Measurements from ENCODE around the gene FSTL3. TPM values are rescaled to one million over a fixed set of nuclear protein-coding genes. Genes with fewer than 3 reads are reported as not detected.

The FSTL3 gene
- total and polyA plus RNA-seq, 2 of the 8 experiments (the other 6 are each of a cell fraction or from before 2014, with no cell fraction given) = 8.1 to 11.8 TPM

DNA sequence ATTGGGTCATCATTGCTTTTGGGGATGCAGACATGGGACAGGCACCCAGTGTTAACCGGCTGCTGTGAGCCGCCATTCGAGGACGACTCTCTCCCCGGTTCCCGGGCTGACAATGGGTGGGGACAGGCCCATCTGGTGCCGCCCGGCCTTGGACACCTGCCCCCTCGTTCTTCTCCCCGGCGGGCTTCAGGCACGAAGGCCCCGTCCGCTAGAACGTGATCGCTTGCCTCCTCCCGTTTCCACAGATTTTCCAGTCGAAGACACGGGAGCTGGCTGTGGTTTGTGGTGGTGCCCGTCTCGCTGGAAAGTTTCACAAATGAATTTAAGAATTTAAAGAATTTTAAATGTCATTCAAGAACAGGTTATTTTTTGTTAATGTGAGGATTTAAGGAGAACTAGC lies 34.6 kb downstream of the FSTL3 start (continued):
- TF ChIP-seq, protein P1, sequence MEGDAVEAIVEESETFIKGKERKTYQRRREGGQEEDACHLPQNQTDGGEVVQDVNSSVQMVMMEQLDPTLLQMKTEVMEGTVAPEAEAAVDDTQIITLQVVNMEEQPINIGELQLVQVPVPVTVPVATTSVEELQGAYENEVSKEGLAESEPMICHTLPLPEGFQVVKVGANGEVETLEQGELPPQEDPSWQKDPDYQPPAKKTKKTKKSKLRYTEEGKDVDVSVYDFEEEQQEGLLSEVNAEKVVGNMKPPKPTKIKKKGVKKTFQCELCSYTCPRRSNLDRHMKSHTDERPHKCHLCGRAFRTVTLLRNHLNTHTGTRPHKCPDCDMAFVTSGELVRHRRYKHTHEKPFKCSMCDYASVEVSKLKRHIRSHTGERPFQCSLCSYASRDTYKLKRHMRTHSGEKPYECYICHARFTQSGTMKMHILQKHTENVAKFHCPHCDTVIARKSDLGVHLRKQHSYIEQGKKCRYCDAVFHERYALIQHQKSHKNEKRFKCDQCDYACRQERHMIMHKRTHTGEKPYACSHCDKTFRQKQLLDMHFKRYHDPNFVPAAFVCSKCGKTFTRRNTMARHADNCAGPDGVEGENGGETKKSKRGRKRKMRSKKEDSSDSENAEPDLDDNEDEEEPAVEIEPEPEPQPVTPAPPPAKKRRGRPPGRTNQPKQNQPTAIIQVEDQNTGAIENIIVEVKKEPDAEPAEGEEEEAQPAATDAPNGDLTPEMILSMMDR (IDR thresholded peaks at IDR 0.05; ENCODE audit: control extremely low read depth in 1 of 3, insufficient read depth in 1 of 3, low read depth in 1 of 3, low read length in 3 of 3) = no peak
- TF ChIP-seq KDM1A (IDR thresholded peaks at IDR 0.05; ENCODE audit: borderline replicate concordance, low read length) = no peak
